ENCODE data around the gene POC1A.

The POC1A gene

GRCh38 chr3:52078781-52079560, 75.3 kb downstream of the POC1A start:
- H3K27ac ChIP-seq = no peak overlapping the region

GRCh38 chr3:52077925-52078324, 76.3 kb downstream of the POC1A start:
- no peak overlapping the region for H3K9ac ChIP-seq
- no peak for TF ChIP-seq CTCF (conservative IDR thresholded peaks at IDR 0.05; ENCODE audit: low read depth, low read length)
- no peaks in the 10 kb centered on the region for H3K4me1 ChIP-seq (ENCODE audit: low read depth, poor library complexity, severe bottlenecking)
- no peaks in the 10 kb centered on the region for H3K27me3 ChIP-seq (ENCODE audit: insufficient read depth, low read depth)
- H3K4me3 ChIP-seq (IDR thresholded peaks at IDR 0.05; ENCODE audit: insufficient read depth, low read depth, low read length) = no peak overlapping the region
- H3K36me3 ChIP-seq (ENCODE audit: insufficient read depth) = no peaks in the 10 kb centered on the region
- H3K79me2 ChIP-seq (ENCODE audit: insufficient read depth, low read depth) = no peaks in the 10 kb centered on the region
- no peaks in the 10 kb centered on the region for H4K20me1 ChIP-seq (ENCODE audit: insufficient read depth)
- H3K27ac ChIP-seq = no peak overlapping the region
- no peak overlapping the region for H2AFZ ChIP-seq (ENCODE audit: low read depth)
- H3K4me2 ChIP-seq = no peak overlapping the region

More at GRCh38 chr3:52078781-52079560, 75.3 kb downstream of the POC1A start:
- Histone ChIP-seq H3K27me3 (ENCODE audit: insufficient read depth, low read depth) (no peaks in the 10 kb centered on the region), H4K20me1 (ENCODE audit: insufficient read depth) (no peaks in the 10 kb centered on the region), H3K36me3 (ENCODE audit: insufficient read depth) (no peaks in the 10 kb centered on the region), H3K79me2 (ENCODE audit: insufficient read depth, low read depth) (no peaks in the 10 kb centered on the region), H3K4me2 (no peak overlapping the region), H3K4me3 (IDR thresholded peaks at IDR 0.05; ENCODE audit: insufficient read depth, low read depth, low read length) (no peak overlapping the region), H3K4me1 (ENCODE audit: low read depth, poor library complexity, severe bottlenecking) (no peaks in the 10 kb centered on the region), H3K9ac (no peak overlapping the region), H2AFZ (ENCODE audit: low read depth) (no peak overlapping the region)
- TF ChIP-seq CTCF (conservative IDR thresholded peaks at IDR 0.05; ENCODE audit: low read depth, low read length) = no peak

- H3K36me3 ChIP-seq (ENCODE audit: insufficient read depth) = no peaks in the 10 kb centered on the region
- no peak overlapping the region for H2AFZ ChIP-seq (ENCODE audit: low read depth)
- H3K4me3 ChIP-seq (IDR thresholded peaks at IDR 0.05; ENCODE audit: insufficient read depth, low read depth, low read length) = no peak overlapping the region
- no peaks in the 10 kb centered on the region for H4K20me1 ChIP-seq (ENCODE audit: insufficient read depth)
- no peaks in the 10 kb centered on the region for H3K27me3 ChIP-seq (ENCODE audit: insufficient read depth, low read depth)
- H3K79me2 ChIP-seq (ENCODE audit: insufficient read depth, low read depth) = no peaks in the 10 kb centered on the region
- TF ChIP-seq CTCF (conservative IDR thresholded peaks at IDR 0.05; ENCODE audit: low read depth, low read length) = no peak
- H3K4me1 ChIP-seq (ENCODE audit: low read depth, poor library complexity, severe bottlenecking) = no peaks in the 10 kb centered on the region
- H3K27ac ChIP-seq = no peak overlapping the region
- H3K9ac ChIP-seq = no peak overlapping the region
- H3K4me2 ChIP-seq = no peak overlapping the region
These were observed 77.1 kb downstream of the POC1A start for GRCh38 chr3:52076896-52077780.

- TF ChIP-seq CTCF (conservative IDR thresholded peaks at IDR 0.05; ENCODE audit: low read depth, low read length) = no peak
- Histone ChIP-seq H3K4me1 (ENCODE audit: low read depth, poor library complexity, severe bottlenecking) (no peaks in the 10 kb centered on the region), H3K79me2 (ENCODE audit: insufficient read depth, low read depth) (no peaks in the 10 kb centered on the region), H3K4me2 (no peak overlapping the region), H3K9ac (no peak overlapping the region), H3K36me3 (ENCODE audit: insufficient read depth) (no peaks in the 10 kb centered on the region), H4K20me1 (ENCODE audit: insufficient read depth) (no peaks in the 10 kb centered on the region), H2AFZ (ENCODE audit: low read depth) (no peak overlapping the region), H3K27me3 (ENCODE audit: insufficient read depth, low read depth) (no peaks in the 10 kb centered on the region), H3K4me3 (IDR thresholded peaks at IDR 0.05; ENCODE audit: insufficient read depth, low read depth, low read length) (no peak overlapping the region), H3K27ac (no peak overlapping the region)
These were observed 80.7 kb downstream of the POC1A start for GRCh38 chr3:52073490-52073889.

Data from KMS-11 (cell line).